T-helper 2 cell treated with Interferon-gamma antibody and Interleukin-4, amounts not matched to agents 100 ng/mL and 5 ng/mL, for 36 hours (primary cell): ENCODE measurements around the gene HLA-DOA. TPM values are rescaled to one million over a fixed set of nuclear protein-coding genes. Genes with fewer than 3 reads are reported as not detected.

ENCODE experiments used
- intact Hi-C: fragments of 100-400 bp; cut with micrococcal nuclease; formaldehyde crosslinking; loops from one replicate; pipeline ENCODE4 v1.15.1; 2023
- total RNA-seq: library from RNA; stranded (reverse); gene quantifications from 2 replicates; pipeline ENCODE4 v1.2.3, GENCODE V29; 2022

The HLA-DOA gene
- total RNA-seq = 1.7 and 2.5 TPM in 2 replicates

- intact Hi-C loops = no loop called here
These were observed at the start of gene HLA-DOA for GRCh38 chr6:33008944-33009861. Gene HLA-DOA (minus strand): TSS chr6:33009591.

- intact Hi-C loops = no loop called here
These were observed 48.1 kb upstream of the HLA-DOA start for GRCh38 chr6:33057222-33058150.

- intact Hi-C loops = no loop called here
These were observed 43.8 kb upstream of the HLA-DOA start for GRCh38 chr6:33053230-33053629.

- intact Hi-C loops = no loop called here
These were observed 43.2 kb upstream of the HLA-DOA start for GRCh38 chr6:33052627-33053026.

GRCh38 chr6:33050014-33050810 lies 40.8 kb upstream of the HLA-DOA start:
- intact Hi-C loops = no loop called here

GRCh38 chr6:33049323-33050013 lies 40.1 kb upstream of the HLA-DOA start:
- intact Hi-C loops = no loop called here

GRCh38 chr6:33040157-33040556 lies 30.8 kb upstream of the HLA-DOA start:
- intact Hi-C loops = no loop called here

- intact Hi-C loops = no loop called here
These were observed 27.1 kb upstream of the HLA-DOA start for GRCh38 chr6:33036535-33036934.

GRCh38 chr6:33034554-33034953 lies 25.2 kb upstream of the HLA-DOA start:
- intact Hi-C loops = no loop called here

- intact Hi-C loops = no loop called here
These were observed 20.9 kb upstream of the HLA-DOA start for GRCh38 chr6:33030245-33030644.

- intact Hi-C loops = no loop called here
These were observed 20.2 kb upstream of the HLA-DOA start for GRCh38 chr6:33029328-33030184.

GRCh38 chr6:33028220-33028849 lies 18.9 kb upstream of the HLA-DOA start:
- intact Hi-C loops = no loop called here

GRCh38 chr6:33024521-33024920 lies 15.1 kb upstream of the HLA-DOA start:
- intact Hi-C loops = no loop called here

GRCh38 chr6:33023536-33023935 lies 14.1 kb upstream of the HLA-DOA start:
- intact Hi-C loops = no loop called here

- intact Hi-C loops = no loop called here
These were observed 12.5 kb upstream of the HLA-DOA start for GRCh38 chr6:33021917-33022316.

GRCh38 chr6:33019372-33019771 lies 10.0 kb upstream of the HLA-DOA start:
- intact Hi-C loops = no loop called here

GRCh38 chr6:33018904-33019303 lies 9.5 kb upstream of the HLA-DOA start:
- intact Hi-C loops = no loop called here

- intact Hi-C loops = no loop called here
These were observed 9.0 kb upstream of the HLA-DOA start for GRCh38 chr6:33018418-33018817.

- intact Hi-C loops = no loop called here
These were observed 8.4 kb upstream of the HLA-DOA start for GRCh38 chr6:33017694-33018353.
